NCI-H2227 (cell line): ENCODE data around the gene CTLA4.
"Not testable (repeated sequence)": the region's sequence is repeated elsewhere in the genome, so short reads cannot be mapped to it uniquely, and the experiment has no call there.

Experiments
- DNase-seq: peaks from one replicate; lab custom pipeline; 2025; ENCODE audit not compliant: unreplicated experiment; lab: John Stamatoyannopoulos, UW

CTLA4 gene

GRCh38 chr2:203855274-203855673, 12.3 kb upstream of the CTLA4 start:
- DNase-seq, result no peak

GRCh38 chr2:203857656-203858055, 9.9 kb upstream of the CTLA4 start:
- no peak for DNase-seq

- DNase-seq, result no peak
Measured at GRCh38 chr2:203858176-203858575, 9.4 kb upstream of the CTLA4 start.

- DNase-seq, result no peak
Measured at GRCh38 chr2:203859030-203859789, 8.4 kb upstream of the CTLA4 start.

- no peak for DNase-seq
Measured at GRCh38 chr2:203861197-203861596, 6.4 kb upstream of the CTLA4 start.

- DNase-seq, result no peak
Measured at GRCh38 chr2:203861607-203862006, 6.0 kb upstream of the CTLA4 start.

- DNase-seq, result no peak
Measured at GRCh38 chr2:203869223-203870042, 1.9 kb downstream of the CTLA4 start.

GRCh38 chr2:203870481-203870880, 2.9 kb downstream of the CTLA4 start:
- no peak for DNase-seq

- DNase-seq, result no peak
Measured at GRCh38 chr2:203870941-203871340, 3.4 kb downstream of the CTLA4 start.

GRCh38 chr2:203871371-203871983, 3.9 kb downstream of the CTLA4 start:
- DNase-seq, result no peak

GRCh38 chr2:203873461-203873860, 5.9 kb downstream of the CTLA4 start:
- DNase-seq, result no peak

- DNase-seq, result peak; percentile 82
Measured at GRCh38 chr2:203873921-203874631, 6.5 kb downstream of the CTLA4 start.

GRCh38 chr2:203875471-203875870, 7.9 kb downstream of the CTLA4 start:
- DNase-seq, result no peak

GRCh38 chr2:203876328-203876727, 8.8 kb downstream of the CTLA4 start:
- DNase-seq, result no peak

- DNase-seq, result no peak
Measured at GRCh38 chr2:203878063-203878462, 10.5 kb downstream of the CTLA4 start.

GRCh38 chr2:203880557-203881125, 13.1 kb downstream of the CTLA4 start:
- no peak for DNase-seq

- DNase-seq, result not testable (repeated sequence)
Measured at GRCh38 chr2:203881185-203881584, 13.6 kb downstream of the CTLA4 start.

- DNase-seq, result no peak
Measured at GRCh38 chr2:203882551-203882950, 15.0 kb downstream of the CTLA4 start.

- DNase-seq, result no peak
Measured at GRCh38 chr2:203886661-203887151, 19.1 kb downstream of the CTLA4 start.

GRCh38 chr2:203887677-203888076, 20.1 kb downstream of the CTLA4 start:
- no peak for DNase-seq

GRCh38 chr2:203889542-203889941, 22.0 kb downstream of the CTLA4 start:
- no peak for DNase-seq
